Measurements from ENCODE around the gene DDIT4. TPM values are rescaled to one million over a fixed set of nuclear protein-coding genes. Genes with fewer than 3 reads are reported as not detected.

DDIT4 gene
- total and polyA plus RNA-seq, 9 of the 15 experiments (the other 6 are each of a cell fraction or from before 2014, with no cell fraction given) = 8.2 to 675 (median 159) TPM

GRCh38 chr10:72320676-72321247 lies 47.0 kb downstream of the DDIT4 start (continued):
- TF ChIP-seq, protein P1, sequence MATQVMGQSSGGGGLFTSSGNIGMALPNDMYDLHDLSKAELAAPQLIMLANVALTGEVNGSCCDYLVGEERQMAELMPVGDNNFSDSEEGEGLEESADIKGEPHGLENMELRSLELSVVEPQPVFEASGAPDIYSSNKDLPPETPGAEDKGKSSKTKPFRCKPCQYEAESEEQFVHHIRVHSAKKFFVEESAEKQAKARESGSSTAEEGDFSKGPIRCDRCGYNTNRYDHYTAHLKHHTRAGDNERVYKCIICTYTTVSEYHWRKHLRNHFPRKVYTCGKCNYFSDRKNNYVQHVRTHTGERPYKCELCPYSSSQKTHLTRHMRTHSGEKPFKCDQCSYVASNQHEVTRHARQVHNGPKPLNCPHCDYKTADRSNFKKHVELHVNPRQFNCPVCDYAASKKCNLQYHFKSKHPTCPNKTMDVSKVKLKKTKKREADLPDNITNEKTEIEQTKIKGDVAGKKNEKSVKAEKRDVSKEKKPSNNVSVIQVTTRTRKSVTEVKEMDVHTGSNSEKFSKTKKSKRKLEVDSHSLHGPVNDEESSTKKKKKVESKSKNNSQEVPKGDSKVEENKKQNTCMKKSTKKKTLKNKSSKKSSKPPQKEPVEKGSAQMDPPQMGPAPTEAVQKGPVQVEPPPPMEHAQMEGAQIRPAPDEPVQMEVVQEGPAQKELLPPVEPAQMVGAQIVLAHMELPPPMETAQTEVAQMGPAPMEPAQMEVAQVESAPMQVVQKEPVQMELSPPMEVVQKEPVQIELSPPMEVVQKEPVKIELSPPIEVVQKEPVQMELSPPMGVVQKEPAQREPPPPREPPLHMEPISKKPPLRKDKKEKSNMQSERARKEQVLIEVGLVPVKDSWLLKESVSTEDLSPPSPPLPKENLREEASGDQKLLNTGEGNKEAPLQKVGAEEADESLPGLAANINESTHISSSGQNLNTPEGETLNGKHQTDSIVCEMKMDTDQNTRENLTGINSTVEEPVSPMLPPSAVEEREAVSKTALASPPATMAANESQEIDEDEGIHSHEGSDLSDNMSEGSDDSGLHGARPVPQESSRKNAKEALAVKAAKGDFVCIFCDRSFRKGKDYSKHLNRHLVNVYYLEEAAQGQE (IDR thresholded peaks at IDR 0.05; ENCODE audit: borderline replicate concordance) = peak; percentile 99
- TF ChIP-seq, protein P1 (CRISPR knock-in tag; IDR thresholded peaks at IDR 0.05; ENCODE audit: low read depth) = 0 out of 2 replicates have a peak, but pooled peaks have one; percentile 67
- TF ChIP-seq ZNF224 (CRISPR knock-in tag; IDR thresholded peaks at IDR 0.05) (no peak), PHF20 (IDR thresholded peaks at IDR 0.05; ENCODE audit: partially characterized antibody) (peak; percentile 67), CREB3L1 (IDR thresholded peaks at IDR 0.05; ENCODE audit: borderline replicate concordance, low read depth) (peak; percentile 86; the same call in 1 of the 2 replicates), EWSR1 (IDR thresholded peaks at IDR 0.05; ENCODE audit: borderline replicate concordance, low read depth, partially characterized antibody) (no peak), HDAC8 (tag; IDR thresholded peaks at IDR 0.05) (peak; percentile 77), HNRNPK (IDR thresholded peaks at IDR 0.05; ENCODE audit: low read depth, low read length, poor library complexity, severe bottlenecking) (no peak), GABPB2 (CRISPR knock-in tag; conservative IDR thresholded peaks at IDR 0.05) (no peak), ZNF212 (CRISPR knock-in tag; IDR thresholded peaks at IDR 0.05) (no peak), SP1 (CRISPR knock-in tag; IDR thresholded peaks at IDR 0.05) (peak; percentile 86)
- TF ChIP-seq, protein P2, sequence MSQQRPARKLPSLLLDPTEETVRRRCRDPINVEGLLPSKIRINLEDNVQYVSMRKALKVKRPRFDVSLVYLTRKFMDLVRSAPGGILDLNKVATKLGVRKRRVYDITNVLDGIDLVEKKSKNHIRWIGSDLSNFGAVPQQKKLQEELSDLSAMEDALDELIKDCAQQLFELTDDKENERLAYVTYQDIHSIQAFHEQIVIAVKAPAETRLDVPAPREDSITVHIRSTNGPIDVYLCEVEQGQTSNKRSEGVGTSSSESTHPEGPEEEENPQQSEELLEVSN (IDR thresholded peaks at IDR 0.05; ENCODE audit: borderline replicate concordance in 1 of 2, extremely low read depth in 1 of 2, insufficient read depth in 1 of 2, insufficient read length in 1 of 2, low read depth in 1 of 2, low read length in 1 of 2, poor library complexity in 1 of 2, severe bottlenecking in 1 of 2) = peak; percentile 32 to 42
- TF ChIP-seq, protein P3, sequence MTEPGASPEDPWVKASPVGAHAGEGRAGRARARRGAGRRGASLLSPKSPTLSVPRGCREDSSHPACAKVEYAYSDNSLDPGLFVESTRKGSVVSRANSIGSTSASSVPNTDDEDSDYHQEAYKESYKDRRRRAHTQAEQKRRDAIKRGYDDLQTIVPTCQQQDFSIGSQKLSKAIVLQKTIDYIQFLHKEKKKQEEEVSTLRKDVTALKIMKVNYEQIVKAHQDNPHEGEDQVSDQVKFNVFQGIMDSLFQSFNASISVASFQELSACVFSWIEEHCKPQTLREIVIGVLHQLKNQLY (CRISPR knock-in tag; conservative IDR thresholded peaks at IDR 0.05) = 0 out of 4 replicates have a peak, but pooled peaks of 1 of the 2 experiments have one; percentile 61
